ENCODE data around the gene DKKL1.

DNA sequence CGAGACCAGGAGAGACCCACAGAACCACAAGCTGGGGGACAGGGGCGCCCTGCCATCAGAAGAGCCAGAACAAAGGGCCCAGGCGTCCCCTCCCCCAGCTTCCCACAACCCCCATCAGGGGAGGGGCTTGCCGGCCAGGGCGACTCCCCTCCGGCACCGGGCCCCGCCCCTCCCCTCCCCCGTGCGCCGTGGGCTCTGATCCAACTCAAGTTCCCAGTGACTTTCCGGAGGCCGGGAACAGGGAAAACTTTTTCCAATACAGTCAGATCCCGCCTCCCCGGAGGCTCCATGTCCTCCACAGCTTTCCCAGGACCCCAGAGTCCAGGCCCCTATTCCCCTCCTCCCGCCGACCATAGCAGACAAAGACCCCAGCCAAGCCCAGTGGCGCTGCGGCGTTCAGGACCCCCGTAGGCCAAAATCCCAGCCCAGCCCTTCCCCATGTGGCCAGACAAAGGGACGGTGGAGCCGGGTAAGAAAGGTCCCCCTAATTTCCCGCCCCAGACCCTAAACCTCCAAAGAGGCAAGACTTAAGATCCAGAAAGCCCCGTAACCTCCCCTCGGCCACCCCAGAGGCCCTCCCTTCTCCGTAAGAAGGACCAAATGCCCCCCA, 2.1 kb upstream of the DKKL1 start:
- TF ChIP-seq, protein P1, sequence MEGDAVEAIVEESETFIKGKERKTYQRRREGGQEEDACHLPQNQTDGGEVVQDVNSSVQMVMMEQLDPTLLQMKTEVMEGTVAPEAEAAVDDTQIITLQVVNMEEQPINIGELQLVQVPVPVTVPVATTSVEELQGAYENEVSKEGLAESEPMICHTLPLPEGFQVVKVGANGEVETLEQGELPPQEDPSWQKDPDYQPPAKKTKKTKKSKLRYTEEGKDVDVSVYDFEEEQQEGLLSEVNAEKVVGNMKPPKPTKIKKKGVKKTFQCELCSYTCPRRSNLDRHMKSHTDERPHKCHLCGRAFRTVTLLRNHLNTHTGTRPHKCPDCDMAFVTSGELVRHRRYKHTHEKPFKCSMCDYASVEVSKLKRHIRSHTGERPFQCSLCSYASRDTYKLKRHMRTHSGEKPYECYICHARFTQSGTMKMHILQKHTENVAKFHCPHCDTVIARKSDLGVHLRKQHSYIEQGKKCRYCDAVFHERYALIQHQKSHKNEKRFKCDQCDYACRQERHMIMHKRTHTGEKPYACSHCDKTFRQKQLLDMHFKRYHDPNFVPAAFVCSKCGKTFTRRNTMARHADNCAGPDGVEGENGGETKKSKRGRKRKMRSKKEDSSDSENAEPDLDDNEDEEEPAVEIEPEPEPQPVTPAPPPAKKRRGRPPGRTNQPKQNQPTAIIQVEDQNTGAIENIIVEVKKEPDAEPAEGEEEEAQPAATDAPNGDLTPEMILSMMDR (IDR thresholded peaks at IDR 0.05; ENCODE audit: low read depth, low read length) = no peak
- TF ChIP-seq EZH2phosphoT487 (IDR thresholded peaks at IDR 0.05; ENCODE audit: low read depth) = no peak

All from OCI-LY3 (cell line).